IPS-15b (cell line): ENCODE data around the gene HIVEP3.

ENCODE experiments used
- H3K27me3 ChIP-seq: one replicate; pipeline ENCODE4 v1.6.1; 2013; ENCODE audit warnings: low read length; ENCODE audit not compliant: control insufficient read depth, insufficient read depth
- H3K36me3 ChIP-seq: one replicate; pipeline ENCODE4 v1.6.1; 2013; ENCODE audit warnings: low read length; ENCODE audit not compliant: control insufficient read depth, insufficient read depth
- H3K4me1 ChIP-seq: one replicate; pipeline ENCODE4 v1.6.1; 2013; ENCODE audit warnings: mild to moderate bottlenecking, low read length; ENCODE audit not compliant: control insufficient read depth, insufficient read depth
- H3K4me3 ChIP-seq: one replicate; pipeline ENCODE4 v1.5.1; 2013; ENCODE audit warnings: low read depth, low read length
- H3K9ac ChIP-seq: one replicate; pipeline ENCODE4 v1.6.1; 2013; ENCODE audit warnings: low read depth, mild to moderate bottlenecking, low read length
- H3K9me3 ChIP-seq: one replicate; pipeline ENCODE4 v1.6.1; 2013; ENCODE audit warnings: mild to moderate bottlenecking, low read length; ENCODE audit not compliant: control insufficient read depth, insufficient read depth

Gene HIVEP3

DNA sequence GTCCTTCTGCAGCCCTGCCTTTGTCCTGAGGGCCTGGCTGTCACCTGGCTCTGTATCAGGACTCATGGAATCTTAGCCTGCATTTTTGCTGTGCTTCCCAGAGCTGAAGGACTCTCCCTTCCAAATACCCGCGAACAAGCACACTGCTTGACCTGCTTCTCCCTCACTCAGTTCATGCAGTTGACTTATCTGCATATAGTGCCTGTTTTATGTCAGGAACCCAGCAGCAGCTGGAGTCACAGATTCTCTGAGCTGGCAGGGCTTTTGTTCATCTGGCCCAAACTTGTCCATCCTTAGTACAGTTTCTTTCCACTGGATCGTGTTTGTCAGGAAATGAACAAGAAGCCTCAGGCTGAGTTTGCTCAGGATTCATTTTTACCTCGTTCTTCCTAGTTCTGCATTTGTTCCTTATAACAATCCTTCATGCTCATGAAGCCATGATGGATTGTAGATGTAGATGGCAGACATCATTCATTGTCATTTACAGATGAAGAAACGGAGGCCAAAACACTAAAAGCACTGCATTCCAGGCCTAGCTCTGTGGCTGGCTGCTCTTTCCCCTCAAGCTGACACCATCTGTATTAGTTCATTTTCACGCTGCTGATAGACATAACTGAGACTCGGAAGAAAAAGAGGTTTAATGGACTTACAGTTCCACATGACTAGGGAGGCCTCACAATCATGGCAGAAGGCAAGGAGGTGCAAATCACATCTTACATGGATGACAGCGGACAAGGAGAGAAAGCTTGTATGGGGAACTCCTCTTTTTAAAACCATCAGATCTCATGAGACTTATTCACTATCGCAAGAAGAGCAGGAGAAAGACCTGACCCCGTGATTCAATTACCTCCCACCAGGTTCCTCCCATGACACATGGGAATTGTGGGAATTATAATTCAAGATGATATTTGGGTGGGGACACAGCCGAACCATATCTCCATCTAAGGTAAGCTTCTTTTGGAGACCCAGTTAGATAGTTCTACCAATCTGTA, 150.9 kb downstream of the HIVEP3 start:
- H3K4me3 ChIP-seq: no peak overlapping the region
- H3K4me1 ChIP-seq: no peaks in the 10 kb centered on the region
- H3K36me3 ChIP-seq: no peaks in the 10 kb centered on the region
- H3K9ac ChIP-seq: no peak overlapping the region
- H3K27me3 ChIP-seq: no peaks in the 10 kb centered on the region
- no peaks in the 10 kb centered on the region for H3K9me3 ChIP-seq

DNA sequence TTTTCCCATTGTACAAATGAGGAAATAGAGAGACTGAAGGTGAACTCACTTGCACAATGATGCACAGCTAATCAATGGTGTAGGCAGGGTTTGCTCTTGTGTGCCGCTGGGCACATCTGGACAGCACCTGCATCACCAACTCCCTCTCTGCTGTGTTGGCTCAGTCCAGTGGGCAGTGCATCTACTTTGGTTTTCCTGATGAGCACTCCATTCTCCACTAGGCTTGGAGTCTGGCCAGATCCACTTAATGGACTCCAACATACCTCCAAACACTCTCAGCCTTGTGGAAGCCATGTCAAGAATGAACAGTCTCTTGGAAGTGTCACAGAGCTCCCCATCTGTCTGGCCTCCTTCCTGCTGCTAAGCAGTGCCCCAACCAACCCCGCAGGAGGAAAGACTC, 152.2 kb downstream of the HIVEP3 start:
- Histone ChIP-seq H3K4me1 (no peaks in the 10 kb centered on the region), H3K4me3 (no peak overlapping the region), H3K36me3 (no peaks in the 10 kb centered on the region), H3K27me3 (no peaks in the 10 kb centered on the region), H3K9ac (no peak overlapping the region), H3K9me3 (peaks cover 6% of the 10 kb centered on the region)

DNA sequence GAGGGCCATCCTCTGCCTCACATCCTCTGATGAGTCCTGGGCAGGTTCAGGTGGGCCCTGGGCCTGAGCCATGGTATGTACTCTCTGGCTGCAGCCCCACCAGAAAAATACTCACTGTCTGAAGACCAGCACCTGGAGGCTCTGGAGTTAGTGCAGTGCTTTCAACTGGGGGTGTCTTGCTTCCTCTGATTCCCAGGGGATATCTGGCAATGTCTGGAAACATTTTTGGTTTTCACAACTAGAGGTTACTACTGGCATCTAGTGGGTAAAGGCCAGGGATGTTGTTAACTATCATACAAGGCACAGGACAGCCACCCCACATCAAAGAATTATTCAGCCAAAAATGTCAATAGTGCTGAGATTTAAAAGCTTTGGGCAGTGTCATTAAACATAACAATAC, 152.7 kb downstream of the HIVEP3 start:
- H3K4me1 ChIP-seq: no peaks in the 10 kb centered on the region

DNA sequence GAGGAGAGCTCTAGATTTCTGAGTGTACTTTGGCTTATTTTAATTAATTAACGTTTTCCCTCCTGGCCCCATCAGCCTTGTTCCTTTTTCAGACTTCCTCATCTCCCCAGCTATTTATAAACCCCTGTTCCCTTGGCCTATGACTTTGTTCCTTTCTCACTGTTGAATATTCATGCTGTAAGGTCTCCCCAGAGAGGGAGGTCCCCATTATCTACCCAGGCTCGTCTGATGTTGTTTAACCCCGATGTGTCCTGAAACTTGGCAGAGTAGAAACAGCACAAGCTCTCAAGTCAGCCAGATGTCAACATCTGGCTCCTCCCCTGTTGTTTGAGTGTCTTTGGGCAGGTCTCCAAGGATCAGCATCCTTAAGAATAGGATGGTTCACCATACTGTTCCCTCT, 153.6 kb downstream of the HIVEP3 start:
- no peak overlapping the region for H3K9ac ChIP-seq
- H3K9me3 ChIP-seq: peaks cover 6% of the 10 kb centered on the region
- no peaks in the 10 kb centered on the region for H3K4me1 ChIP-seq
- no peaks in the 10 kb centered on the region for H3K27me3 ChIP-seq
- no peak overlapping the region for H3K4me3 ChIP-seq
- H3K36me3 ChIP-seq: no peaks in the 10 kb centered on the region

More for the DNA sequence above, 152.7 kb downstream of the HIVEP3 start:
- no peak overlapping the region for H3K4me3 ChIP-seq
- H3K9me3 ChIP-seq: peaks cover 6% of the 10 kb centered on the region
- H3K27me3 ChIP-seq: no peaks in the 10 kb centered on the region
- H3K9ac ChIP-seq: no peak overlapping the region
- no peaks in the 10 kb centered on the region for H3K36me3 ChIP-seq

DNA sequence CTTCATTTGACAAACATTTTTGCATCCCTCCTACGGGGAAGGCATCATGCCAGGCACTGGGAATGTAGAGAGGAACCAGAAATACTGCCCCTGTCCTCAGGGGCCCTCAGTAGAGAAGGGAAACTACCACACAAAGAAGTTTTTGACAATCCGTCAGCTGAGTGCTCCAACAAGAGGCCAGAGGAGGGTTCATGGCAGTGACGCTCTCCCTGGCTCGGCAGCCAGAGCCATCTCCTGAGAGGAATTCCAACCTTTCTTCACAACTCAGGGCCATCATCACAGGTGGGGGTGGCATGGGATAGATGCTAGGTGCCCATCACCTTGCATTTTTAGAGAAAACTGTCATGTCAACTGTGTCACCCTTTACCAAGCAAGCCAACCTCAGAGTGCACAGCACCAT, 154.1 kb downstream of the HIVEP3 start:
- H3K4me3 ChIP-seq: no peak overlapping the region
- H3K36me3 ChIP-seq: no peaks in the 10 kb centered on the region
- H3K4me1 ChIP-seq: no peaks in the 10 kb centered on the region
- no peaks in the 10 kb centered on the region for H3K27me3 ChIP-seq
- no peak overlapping the region for H3K9ac ChIP-seq
- peaks cover 6% of the 10 kb centered on the region for H3K9me3 ChIP-seq

DNA sequence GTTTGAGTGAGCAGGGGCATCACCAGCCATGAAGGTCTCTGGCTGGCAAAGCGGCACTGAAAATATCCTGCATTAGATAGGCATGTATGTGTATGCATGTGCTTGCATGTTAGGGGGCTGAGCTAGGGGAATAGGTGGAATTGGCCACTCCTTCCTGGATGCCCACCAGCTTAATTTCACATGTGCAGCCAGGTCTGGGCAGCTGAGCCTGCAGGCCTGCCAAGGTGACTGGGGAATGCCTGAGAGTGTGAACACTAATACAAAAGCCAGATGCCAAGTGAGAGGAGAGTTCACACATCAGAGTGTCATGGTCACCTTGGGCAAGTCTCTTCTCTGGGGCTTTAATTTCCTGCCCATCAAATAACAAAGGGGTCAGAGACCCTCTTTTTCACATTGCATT, 155.9 kb downstream of the HIVEP3 start:
- no peaks in the 10 kb centered on the region for H3K36me3 ChIP-seq
- no peak overlapping the region for H3K4me3 ChIP-seq
- H3K9me3 ChIP-seq: peaks cover 6% of the 10 kb centered on the region
- H3K9ac ChIP-seq: no peak overlapping the region
- H3K27me3 ChIP-seq: no peaks in the 10 kb centered on the region
- H3K4me1 ChIP-seq: no peaks in the 10 kb centered on the region

DNA sequence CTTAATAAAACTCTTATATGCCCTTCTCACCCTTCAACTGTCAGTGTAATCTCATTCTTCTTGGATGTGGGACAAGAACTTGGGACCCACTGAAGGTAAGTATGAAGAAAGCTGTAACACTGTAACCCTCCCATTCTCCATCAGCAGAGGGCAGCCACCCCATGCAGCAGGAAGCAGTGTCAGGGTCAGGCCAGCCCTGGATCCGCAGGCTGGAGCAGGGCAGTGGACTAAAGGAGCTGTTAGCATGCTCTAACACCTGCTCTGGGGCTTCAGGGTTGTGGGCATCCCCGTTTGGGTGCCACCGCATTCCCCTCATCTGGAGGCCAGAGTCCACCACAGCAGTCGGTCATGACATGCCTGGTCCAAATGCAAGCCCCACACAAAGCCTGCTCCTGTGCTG, 156.5 kb downstream of the HIVEP3 start:
- H3K9me3 ChIP-seq: peaks cover 6% of the 10 kb centered on the region
- H3K36me3 ChIP-seq: no peaks in the 10 kb centered on the region
- H3K4me3 ChIP-seq: no peak overlapping the region
- no peaks in the 10 kb centered on the region for H3K27me3 ChIP-seq
- no peaks in the 10 kb centered on the region for H3K4me1 ChIP-seq
- H3K9ac ChIP-seq: no peak overlapping the region

DNA sequence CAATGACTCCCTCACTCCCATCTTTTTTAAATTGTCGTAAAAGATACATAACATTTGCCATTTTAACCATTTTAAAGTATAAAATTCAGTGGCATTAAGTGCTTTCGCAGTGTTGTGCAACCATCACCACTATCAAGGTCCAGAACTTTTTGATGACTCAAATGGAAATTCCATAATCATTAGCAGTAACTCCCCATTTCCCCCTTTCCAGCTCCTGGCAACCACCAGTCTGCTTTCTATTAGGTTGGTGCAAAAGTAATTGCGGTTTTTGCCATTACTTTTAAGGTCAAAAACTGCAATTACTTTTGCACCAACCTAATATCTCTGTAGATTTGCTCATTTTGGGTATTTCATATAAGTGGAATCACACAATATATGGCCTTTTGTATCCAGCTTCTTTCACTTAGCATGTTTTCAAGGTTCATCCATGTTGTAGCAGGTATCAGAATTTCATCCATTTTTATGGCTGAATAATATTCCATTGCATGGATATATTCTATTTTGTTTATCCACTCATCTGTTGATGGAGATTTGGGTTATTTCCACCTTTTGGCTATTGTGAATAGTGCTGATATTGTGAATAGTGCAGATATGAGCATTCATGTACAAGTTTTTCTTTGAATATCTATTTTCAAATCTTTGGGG, 159.7 kb downstream of the HIVEP3 start:
- Histone ChIP-seq H3K4me1 (no peaks in the 10 kb centered on the region), H3K36me3 (no peaks in the 10 kb centered on the region), H3K9ac (no peak overlapping the region), H3K27me3 (no peaks in the 10 kb centered on the region), H3K4me3 (no peak overlapping the region), H3K9me3 (peaks cover 6% of the 10 kb centered on the region)

DNA sequence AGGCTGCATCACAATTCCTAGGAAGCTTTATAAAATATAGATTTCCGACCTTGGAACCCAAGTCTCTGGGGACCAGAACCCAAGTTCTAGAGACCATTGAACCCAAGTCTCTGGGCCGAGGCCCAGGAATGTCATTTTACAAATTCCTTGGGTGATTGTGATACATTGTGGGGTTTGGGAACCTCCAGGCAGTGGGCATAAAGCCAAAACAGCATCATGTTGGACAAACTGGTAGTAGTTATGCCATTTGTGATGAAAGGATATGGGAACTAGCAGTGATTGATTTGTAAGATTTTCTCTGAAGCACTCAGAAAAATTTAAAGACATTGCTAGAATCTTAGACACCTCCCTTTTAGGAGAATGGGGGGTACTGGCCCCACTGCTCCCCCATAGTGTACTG, 160.2 kb downstream of the HIVEP3 start:
- no peaks in the 10 kb centered on the region for H3K36me3 ChIP-seq
- no peak overlapping the region for H3K4me3 ChIP-seq
- no peaks in the 10 kb centered on the region for H3K4me1 ChIP-seq
- peaks cover 6% of the 10 kb centered on the region for H3K9me3 ChIP-seq
- H3K9ac ChIP-seq: no peak overlapping the region
- no peaks in the 10 kb centered on the region for H3K27me3 ChIP-seq

DNA sequence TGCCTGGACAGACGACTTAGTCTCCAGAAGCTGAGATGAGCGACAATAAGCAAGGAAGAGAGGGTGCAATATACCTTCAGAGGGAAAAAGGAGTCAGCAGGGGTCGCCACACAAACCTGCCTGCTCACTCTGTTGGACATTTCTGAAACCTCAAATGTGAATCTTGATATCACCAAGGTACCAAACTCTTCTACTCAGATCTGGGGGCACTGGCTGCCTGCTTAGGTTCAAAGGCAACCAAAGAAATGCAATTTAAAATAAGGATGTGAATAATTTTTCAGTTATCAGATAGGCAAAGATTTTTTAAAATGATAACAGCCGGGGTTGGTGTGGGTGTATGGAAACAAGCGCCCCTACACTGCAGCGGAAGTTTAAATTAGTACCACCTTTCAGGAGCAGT, 164.2 kb downstream of the HIVEP3 start:
- Histone ChIP-seq H3K4me3 (no peak overlapping the region), H3K9ac (no peak overlapping the region), H3K9me3 (no peaks in the 10 kb centered on the region), H3K36me3 (no peaks in the 10 kb centered on the region), H3K4me1 (no peaks in the 10 kb centered on the region), H3K27me3 (no peaks in the 10 kb centered on the region)

DNA sequence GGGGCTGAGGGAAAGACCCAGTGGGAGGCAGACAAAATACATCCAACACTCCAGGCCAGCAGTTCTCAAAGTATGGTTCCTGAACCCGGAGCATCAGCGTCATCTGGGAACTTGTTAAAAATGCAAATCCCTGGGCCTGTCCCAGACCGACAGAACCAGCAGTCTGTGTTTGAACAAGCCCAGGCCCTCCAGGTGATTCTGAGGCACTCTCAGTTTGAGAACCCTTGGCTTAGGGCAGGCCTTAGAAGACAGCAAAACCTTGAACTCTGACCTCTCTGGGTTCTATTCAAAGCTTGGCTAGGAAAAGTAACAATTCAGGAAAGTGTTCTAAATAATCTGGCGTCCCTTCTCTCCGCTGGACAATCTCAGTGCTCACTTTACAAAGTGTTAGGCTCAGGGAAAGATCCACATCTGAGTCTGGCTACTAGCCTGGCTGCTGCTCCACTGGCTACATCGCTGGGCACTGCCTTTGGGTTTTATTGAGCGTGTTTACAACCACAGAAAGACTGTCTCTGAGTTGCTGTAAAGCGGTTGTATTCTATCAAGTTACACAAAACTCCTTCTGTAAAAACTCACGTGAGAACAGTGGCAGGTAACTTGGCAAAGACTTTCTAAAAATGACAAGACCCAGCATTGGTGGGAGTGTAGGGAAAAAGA, 166.1 kb downstream of the HIVEP3 start:
- no peaks in the 10 kb centered on the region for H3K27me3 ChIP-seq
- no peaks in the 10 kb centered on the region for H3K4me1 ChIP-seq
- no peaks in the 10 kb centered on the region for H3K9me3 ChIP-seq
- no peaks in the 10 kb centered on the region for H3K36me3 ChIP-seq
- H3K4me3 ChIP-seq: no peak overlapping the region
- no peak overlapping the region for H3K9ac ChIP-seq
